ENCODE results near the gene ANKRD62. TPM values are rescaled to one million over a fixed set of nuclear protein-coding genes. Genes with fewer than 3 reads are reported as not detected.

ANKRD62 gene
- not detected for total RNA-seq
- polyA plus RNA-seq = not detected
- long read RNA-seq, donor 1 = 0 reads
- long read RNA-seq, donor 2 = 0 reads
- long read RNA-seq, donor 3 = 0 reads

GRCh38 chr18:12093520-12094257 is at the start of gene ANKRD62:
ANKRD62 (plus strand) TSS chr18:12093843; CDS start chr18:12094018, 175 bp downstream.
- Histone ChIP-seq H3K4me3 (no peak within 1 kb of the TSS), H3K27ac (no peak within 1 kb of the TSS), H3K4me1 (ENCODE audit: insufficient read depth) (no peaks in the 10 kb centered on the region), H3K9me3 (no peaks in the 10 kb centered on the region), H3K27me3 (no peaks in the 10 kb centered on the region), H3K36me3 (no peaks in the 10 kb centered on the region)
- intact Hi-C loops (cut with DNase I) = no loop called here
- DNase-seq = no peak
- no peak for TF ChIP-seq POLR2A (IDR thresholded peaks at IDR 0.05)
- no peak for TF ChIP-seq EP300 (IDR thresholded peaks at IDR 0.05)
- TF ChIP-seq CTCF (IDR thresholded peaks at IDR 0.05) = no peak
- WGBS, 3 donors = 90 to 94% (median 92%) methylated on average over 48 to 50 of the region's 50 CpGs

- TF ChIP-seq POLR2A (IDR thresholded peaks at IDR 0.05) (no peak), CTCF (IDR thresholded peaks at IDR 0.05) (no peak), EP300 (IDR thresholded peaks at IDR 0.05) (no peak)
- 73 to 94% (median 73%) methylated on average over 5 of the region's 5 CpGs for WGBS, 3 donors
- Histone ChIP-seq H3K4me1 (ENCODE audit: insufficient read depth) (no peaks in the 10 kb centered on the region), H3K36me3 (no peaks in the 10 kb centered on the region), H3K27ac (no peak overlapping the region), H3K27me3 (no peaks in the 10 kb centered on the region), H3K9me3 (no peaks in the 10 kb centered on the region), H3K4me3 (no peak overlapping the region)
- intact Hi-C loops (cut with DNase I) = loop anchor here (5.0 to 10.0 kb wide), 4 partner anchors 310 to 390 kb away; no protein-coding TSS in a partner anchor
- DNase-seq = no peak
Observed at GRCh38 chr18:12044591-12044990, 49.1 kb upstream of the ANKRD62 start.

GRCh38 chr18:12046046-12046750 is 47.4 kb upstream of the ANKRD62 start:
- intact Hi-C loops (cut with DNase I) = loop anchor here in 3 of 4 donors (5.0 to 10.0 kb wide), 3 partner anchors 34 to 391 kb away; no protein-coding TSS in a partner anchor

More at GRCh38 chr18:12046046-12046750, 47.4 kb upstream of the ANKRD62 start:
- Histone ChIP-seq H3K4me1 (ENCODE audit: insufficient read depth) (no peaks in the 10 kb centered on the region), H3K27ac (no peak overlapping the region), H3K36me3 (no peaks in the 10 kb centered on the region), H3K4me3 (no peak overlapping the region), H3K27me3 (no peaks in the 10 kb centered on the region), H3K9me3 (no peaks in the 10 kb centered on the region)
- WGBS, 3 donors = 75 to 94% (median 80%) methylated on average over 15 of the region's 15 CpGs
- no peak for DNase-seq
- no peak for TF ChIP-seq POLR2A (IDR thresholded peaks at IDR 0.05)
- TF ChIP-seq EP300 (IDR thresholded peaks at IDR 0.05) = no peak
- no peak for TF ChIP-seq CTCF (IDR thresholded peaks at IDR 0.05)

Measured in ovary (tissue), 10 donors.